GM23248 (cell line): Measurements from ENCODE around the gene PHF12.

Experiments
- EZH2 ChIP-seq: fragments of 200-600 bp; sonication (generic); IDR thresholded peaks from 2 replicates; pipeline ENCODE4 v1.6.1; 2018; ENCODE audit warnings: antibody characterized with exemption, mild to moderate bottlenecking; ENCODE audit not compliant: insufficient read depth, poor library complexity, severe bottlenecking
- EZH2phosphoT487 ChIP-seq: fragments of 200-600 bp; sonication (generic); IDR thresholded peaks from 2 replicates; pipeline ENCODE4 v1.6.1; 2018; ENCODE audit warnings: antibody characterized with exemption, moderate library complexity, mild to moderate bottlenecking, low read depth; ENCODE audit not compliant: insufficient read depth

- TF ChIP-seq EZH2 (no peak), EZH2phosphoT487 (no peak)
These were observed 70.8 kb downstream of the PHF12 start for GRCh38 chr17:28880572-28880945.
